ENCODE measurements around the gene VAT1.
"Not testable (repeated sequence)": the region's sequence is repeated elsewhere in the genome, so short reads cannot be mapped to it uniquely, and the experiment has no call there.

Gene VAT1

GRCh38 chr17:43018932-43019331 lies 3.3 kb downstream of the VAT1 start:
- Mint-ChIP-seq H3K9me3 (no peaks in the 10 kb centered on the region), H3K4me3 (no peak overlapping the region), H3K27ac (peak overlapping the region; percentile 24), H3K27me3 (no peaks in the 10 kb centered on the region), H3K4me1 (peaks cover 27% of the 10 kb centered on the region), H3K36me3 (peaks cover 2% of the 10 kb centered on the region)

- Mint-ChIP-seq H3K36me3 (peaks cover 4% of the 10 kb centered on the region), H3K27ac (peak overlapping the region; percentile 24)
Observed at GRCh38 chr17:43018008-43018853, 4.0 kb downstream of the VAT1 start.

GRCh38 chr17:43016216-43016615 lies 6.0 kb downstream of the VAT1 start:
- Mint-ChIP-seq H3K36me3 (peaks cover 8% of the 10 kb centered on the region), H3K27ac (peak overlapping the region; percentile 17), H3K4me3 (no peak overlapping the region)

More at GRCh38 chr17:43018008-43018853, 4.0 kb downstream of the VAT1 start:
- Mint-ChIP-seq H3K9me3 (no peaks in the 10 kb centered on the region), H3K4me3 (no peak overlapping the region), H3K4me1 (peaks cover 31% of the 10 kb centered on the region), H3K27me3 (no peaks in the 10 kb centered on the region)

GRCh38 chr17:43015579-43015978 lies 6.6 kb downstream of the VAT1 start:
- Mint-ChIP-seq H3K4me3 (no peak overlapping the region), H3K36me3 (peaks cover 8% of the 10 kb centered on the region), H3K27me3 (no peaks in the 10 kb centered on the region), H3K27ac (no peak overlapping the region), H3K9me3 (no peaks in the 10 kb centered on the region), H3K4me1 (peaks cover 33% of the 10 kb centered on the region)

More at GRCh38 chr17:43016216-43016615, 6.0 kb downstream of the VAT1 start:
- Mint-ChIP-seq H3K4me1 (peaks cover 32% of the 10 kb centered on the region), H3K27me3 (no peaks in the 10 kb centered on the region), H3K9me3 (no peaks in the 10 kb centered on the region)

GRCh38 chr17:43014649-43015542 lies 7.3 kb downstream of the VAT1 start:
- Mint-ChIP-seq H3K4me3 (no peak overlapping the region), H3K27me3 (no peaks in the 10 kb centered on the region), H3K36me3 (peaks cover 8% of the 10 kb centered on the region), H3K27ac (peak overlapping the region; percentile 68), H3K4me1 (peaks cover 33% of the 10 kb centered on the region), H3K9me3 (no peaks in the 10 kb centered on the region)

GRCh38 chr17:43014020-43014648 lies 8.1 kb downstream of the VAT1 start:
- no peak overlapping the region for H3K27ac Mint-ChIP-seq
- H3K27me3 Mint-ChIP-seq, result no peaks in the 10 kb centered on the region
- no peaks in the 10 kb centered on the region for H3K9me3 Mint-ChIP-seq
- peaks cover 8% of the 10 kb centered on the region for H3K36me3 Mint-ChIP-seq
- no peak overlapping the region for H3K4me3 Mint-ChIP-seq
- peaks cover 26% of the 10 kb centered on the region for H3K4me1 Mint-ChIP-seq

GRCh38 chr17:43013296-43013695 lies 8.9 kb downstream of the VAT1 start:
- Mint-ChIP-seq H3K4me3 (no peak overlapping the region), H3K9me3 (no peaks in the 10 kb centered on the region), H3K4me1 (peaks cover 23% of the 10 kb centered on the region), H3K27me3 (no peaks in the 10 kb centered on the region), H3K27ac (no peak overlapping the region), H3K36me3 (peaks cover 8% of the 10 kb centered on the region)

GRCh38 chr17:43011728-43012472 lies 10.3 kb downstream of the VAT1 start:
- Mint-ChIP-seq H3K4me1 (peaks cover 30% of the 10 kb centered on the region), H3K4me3 (no peak overlapping the region), H3K9me3 (no peaks in the 10 kb centered on the region), H3K36me3 (peaks cover 8% of the 10 kb centered on the region), H3K27ac (no peak overlapping the region), H3K27me3 (no peaks in the 10 kb centered on the region)

- Mint-ChIP-seq H3K27me3 (no peaks in the 10 kb centered on the region), H3K27ac (peak overlapping the region; percentile 52), H3K4me3 (no peak overlapping the region), H3K4me1 (peaks cover 36% of the 10 kb centered on the region), H3K9me3 (no peaks in the 10 kb centered on the region), H3K36me3 (peaks cover 10% of the 10 kb centered on the region)
Observed at GRCh38 chr17:43010667-43011308, 11.4 kb downstream of the VAT1 start.

- Mint-ChIP-seq H3K9me3 (no peaks in the 10 kb centered on the region), H3K4me1 (peaks cover 33% of the 10 kb centered on the region), H3K27me3 (no peaks in the 10 kb centered on the region), H3K4me3 (peak within 1 kb of the TSS; percentile 100), H3K36me3 (peaks cover 3% of the 10 kb centered on the region), H3K27ac (peak within 1 kb of the TSS; percentile 100)
Observed at GRCh38 chr17:43006639-43007551, 15.3 kb downstream of the VAT1 start, which contains the start of gene IFI35. Gene IFI35 (plus strand): TSS chr17:43006784. CDS start chr17:43006948, 164 bp downstream.

GRCh38 chr17:43003542-43004172 lies 18.5 kb downstream of the VAT1 start:
- peak overlapping the region; percentile 69 for H3K27ac Mint-ChIP-seq
- no peak overlapping the region for H3K4me3 Mint-ChIP-seq
- peaks cover 17% of the 10 kb centered on the region for H3K36me3 Mint-ChIP-seq
- no peaks in the 10 kb centered on the region for H3K27me3 Mint-ChIP-seq
- peaks cover 27% of the 10 kb centered on the region for H3K4me1 Mint-ChIP-seq
- H3K9me3 Mint-ChIP-seq, result no peaks in the 10 kb centered on the region

GRCh38 chr17:43000894-43001293 lies 21.3 kb downstream of the VAT1 start:
- H3K4me1 Mint-ChIP-seq, result peaks cover 24% of the 10 kb centered on the region
- H3K36me3 Mint-ChIP-seq, result peaks cover 16% of the 10 kb centered on the region
- peak overlapping the region; percentile 11 for H3K4me3 Mint-ChIP-seq
- H3K9me3 Mint-ChIP-seq, H3K27me3 Mint-ChIP-seq: not testable (repeated sequence)
- peak overlapping the region; percentile 74 for H3K27ac Mint-ChIP-seq

GRCh38 chr17:42999003-42999525 lies 23.1 kb downstream of the VAT1 start:
- no peaks in the 10 kb centered on the region for H3K27me3 Mint-ChIP-seq
- H3K4me1 Mint-ChIP-seq, result peaks cover 24% of the 10 kb centered on the region
- H3K36me3 Mint-ChIP-seq, result peaks cover 16% of the 10 kb centered on the region
- H3K27ac Mint-ChIP-seq, result peak overlapping the region; percentile 99
- no peaks in the 10 kb centered on the region for H3K9me3 Mint-ChIP-seq
- H3K4me3 Mint-ChIP-seq, result peak overlapping the region; percentile 98
